Measurements from ENCODE around the gene KCNH2.

GRCh38 chr7:151019130-151019447 lies 41.0 kb upstream of the KCNH2 start:
- no peak for TF ChIP-seq YY1 (IDR thresholded peaks at IDR 0.05; ENCODE audit: low read depth)
- TF ChIP-seq ZBTB33 (IDR thresholded peaks at IDR 0.05; ENCODE audit: borderline replicate concordance, low read depth): no peak
- TF ChIP-seq EZH2phosphoT487 (IDR thresholded peaks at IDR 0.05; ENCODE audit: borderline replicate concordance, low read depth): no peak
- TF ChIP-seq CTCF (IDR thresholded peaks at IDR 0.05): no peak
- no peak for TF ChIP-seq IRF3 (IDR thresholded peaks at IDR 0.05; ENCODE audit: low read depth, low read length)
- no peak for TF ChIP-seq TEAD4 (IDR thresholded peaks at IDR 0.05; ENCODE audit: borderline replicate concordance, insufficient read depth)
- no peak for TF ChIP-seq RXRA (IDR thresholded peaks at IDR 0.05; ENCODE audit: borderline replicate concordance, low read depth)
- TF ChIP-seq NRF1 (IDR thresholded peaks at IDR 0.05; ENCODE audit: low read depth, low read length): no peak
- TF ChIP-seq FOXJ3 (CRISPR knock-in tag; IDR thresholded peaks at IDR 0.05): no peak
- TF ChIP-seq EP300 (IDR thresholded peaks at IDR 0.05; ENCODE audit: borderline replicate concordance in 1 of 2, low read depth in 1 of 2, low read length in 1 of 2): no peak
- TF ChIP-seq TCF12 (IDR thresholded peaks at IDR 0.05): no peak
- TF ChIP-seq POLR2AphosphoS5 (IDR thresholded peaks at IDR 0.05; ENCODE audit: low read depth, low read length): no peak
- no peak for TF ChIP-seq RCOR1 (IDR thresholded peaks at IDR 0.05; ENCODE audit: low read length)
- TF ChIP-seq GATA2 (CRISPR knock-in tag; IDR thresholded peaks at IDR 0.05): no peak
